ENCODE measurements around the gene AGER.
"Not testable (repeated sequence)": the region's sequence is repeated elsewhere in the genome, so short reads cannot be mapped to it uniquely, and the experiment has no call there.

Gene AGER

GRCh38 chr6:32211432-32211831 is 27.4 kb upstream of the AGER start:
- not testable (repeated sequence) for H3K27me3 Mint-ChIP-seq (ENCODE audit: low read depth); DNase-seq (ENCODE audit: low spot score); H3K4me1 Mint-ChIP-seq (ENCODE audit: low read depth); H3K4me3 Mint-ChIP-seq; H3K9me3 Mint-ChIP-seq; H3K27ac Mint-ChIP-seq; H3K36me3 Mint-ChIP-seq (ENCODE audit: low read depth)

DNA sequence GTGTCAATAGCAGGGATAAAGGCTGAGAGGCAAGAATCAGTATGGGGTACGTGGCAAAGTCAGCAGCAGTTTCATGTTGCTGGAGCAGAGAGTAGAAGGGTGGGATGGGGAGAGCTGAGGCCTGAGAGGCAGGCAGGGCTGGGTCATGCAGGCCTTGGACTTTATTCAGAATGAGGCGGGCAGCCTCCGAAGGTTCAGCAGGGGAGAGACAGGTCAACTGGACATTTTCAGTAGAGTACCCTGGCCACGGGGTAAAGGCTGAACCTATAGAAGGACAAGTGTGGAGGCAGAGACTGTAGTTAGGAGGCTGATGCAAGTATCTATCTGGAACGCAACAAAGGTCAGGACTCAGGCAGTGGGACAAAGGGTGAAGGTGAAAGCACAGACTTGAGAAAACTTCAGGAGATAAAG is 26.1 kb upstream of the AGER start:
- Mint-ChIP-seq H3K9me3 (no peaks in the 10 kb centered on the region), H3K27me3 (ENCODE audit: low read depth) (peaks cover 14% of the 10 kb centered on the region), H3K36me3 (ENCODE audit: low read depth) (no peaks in the 10 kb centered on the region), H3K4me1 (ENCODE audit: low read depth) (no peaks in the 10 kb centered on the region), H3K27ac (no peak overlapping the region), H3K4me3 (no peak overlapping the region)
- DNase-seq (ENCODE audit: low spot score): no peak

DNA sequence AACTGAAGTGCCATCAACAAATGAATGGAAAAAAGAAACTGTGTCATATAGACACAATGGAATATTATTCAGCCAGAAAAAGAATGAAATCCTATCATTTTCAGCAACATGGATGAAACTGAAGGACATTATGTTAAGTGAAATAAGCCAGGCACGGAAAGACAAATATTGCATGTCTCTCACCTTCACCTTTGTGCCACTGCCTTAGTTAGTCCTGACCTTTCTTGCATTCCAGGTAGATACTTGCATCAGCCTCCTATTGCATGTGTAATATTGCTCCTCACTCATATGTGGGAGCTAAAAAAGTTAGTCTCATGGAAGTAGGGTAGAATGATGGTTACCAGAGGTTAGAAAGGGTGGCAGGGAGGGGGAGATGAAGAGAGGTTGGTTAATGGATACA is 24.9 kb upstream of the AGER start:
- peaks cover 23% of the 10 kb centered on the region for H3K27me3 Mint-ChIP-seq (ENCODE audit: low read depth)
- no peak overlapping the region for H3K4me3 Mint-ChIP-seq
- H3K36me3 Mint-ChIP-seq (ENCODE audit: low read depth): no peaks in the 10 kb centered on the region
- DNase-seq (ENCODE audit: low spot score): no peak
- no peaks in the 10 kb centered on the region for H3K4me1 Mint-ChIP-seq (ENCODE audit: low read depth)
- H3K27ac Mint-ChIP-seq: no peak overlapping the region
- H3K9me3 Mint-ChIP-seq: no peaks in the 10 kb centered on the region

GRCh38 chr6:32204268-32204715 is 20.2 kb upstream of the AGER start:
- no peaks in the 10 kb centered on the region for H3K36me3 Mint-ChIP-seq (ENCODE audit: low read depth)
- H3K4me1 Mint-ChIP-seq (ENCODE audit: low read depth): no peaks in the 10 kb centered on the region
- H3K4me3 Mint-ChIP-seq: no peak overlapping the region
- H3K27me3 Mint-ChIP-seq (ENCODE audit: low read depth): peaks cover 27% of the 10 kb centered on the region
- no peak overlapping the region for H3K27ac Mint-ChIP-seq
- no peaks in the 10 kb centered on the region for H3K9me3 Mint-ChIP-seq
- DNase-seq (ENCODE audit: low spot score): no peak

DNA sequence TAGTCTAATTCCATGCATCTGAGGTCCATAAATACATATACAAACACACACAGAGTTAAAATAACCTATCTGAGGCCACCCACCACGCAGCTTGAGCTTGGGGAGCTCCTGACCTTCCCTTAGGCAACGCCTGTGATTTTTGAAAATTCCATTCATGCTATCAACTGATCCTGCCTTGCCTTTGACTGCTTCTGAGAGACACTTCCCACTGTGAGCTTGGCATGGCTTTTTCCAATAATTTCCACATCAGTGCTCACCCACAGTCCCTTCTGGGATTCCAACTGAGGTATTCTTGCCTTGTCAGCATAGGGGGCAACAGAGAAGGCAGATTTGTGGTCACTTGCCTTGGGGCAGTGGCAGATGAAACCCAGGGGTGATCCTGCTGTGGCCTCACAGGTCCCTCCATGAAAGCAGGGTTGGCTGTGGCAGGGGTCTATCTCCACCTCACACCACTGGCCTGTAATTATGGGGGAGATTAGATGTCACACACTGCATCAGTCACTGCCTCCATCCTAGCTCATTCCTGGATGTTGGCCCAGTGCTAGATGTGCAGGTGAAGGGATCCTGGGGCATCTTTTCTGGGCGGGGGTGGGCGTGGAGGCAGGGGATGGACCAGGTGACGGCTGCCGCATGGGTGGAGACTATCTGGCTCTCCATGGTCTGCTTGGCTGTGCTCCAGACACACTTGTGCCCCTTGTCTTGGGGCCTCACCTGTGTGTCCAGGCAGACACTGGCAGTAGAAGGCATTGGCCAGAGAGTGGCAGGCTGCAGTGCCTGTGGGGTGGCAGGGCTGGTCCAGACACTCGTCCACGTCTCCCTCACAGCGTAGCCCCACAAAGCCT is 19.6 kb upstream of the AGER start:
- no peak overlapping the region for H3K27ac Mint-ChIP-seq
- no peaks in the 10 kb centered on the region for H3K4me1 Mint-ChIP-seq (ENCODE audit: low read depth)
- H3K36me3 Mint-ChIP-seq (ENCODE audit: low read depth): no peaks in the 10 kb centered on the region
- no peak overlapping the region for H3K4me3 Mint-ChIP-seq
- H3K27me3 Mint-ChIP-seq (ENCODE audit: low read depth): peaks cover 25% of the 10 kb centered on the region
- no peak for DNase-seq (ENCODE audit: low spot score)
- no peaks in the 10 kb centered on the region for H3K9me3 Mint-ChIP-seq

GRCh38 chr6:32202186-32202585 is 18.1 kb upstream of the AGER start:
- Mint-ChIP-seq H3K9me3 (no peaks in the 10 kb centered on the region), H3K27ac (no peak overlapping the region), H3K27me3 (ENCODE audit: low read depth) (peaks cover 19% of the 10 kb centered on the region), H3K4me1 (ENCODE audit: low read depth) (no peaks in the 10 kb centered on the region), H3K36me3 (ENCODE audit: low read depth) (no peaks in the 10 kb centered on the region), H3K4me3 (no peak overlapping the region)
- no peak for DNase-seq (ENCODE audit: low spot score)

GRCh38 chr6:32200711-32201475 is 16.8 kb upstream of the AGER start:
- Mint-ChIP-seq H3K27ac (no peak overlapping the region), H3K9me3 (no peaks in the 10 kb centered on the region), H3K27me3 (ENCODE audit: low read depth) (peaks cover 13% of the 10 kb centered on the region), H3K36me3 (ENCODE audit: low read depth) (no peaks in the 10 kb centered on the region), H3K4me3 (no peak overlapping the region), H3K4me1 (ENCODE audit: low read depth) (peaks cover 5% of the 10 kb centered on the region)
- no peak for DNase-seq (ENCODE audit: low spot score)

DNA sequence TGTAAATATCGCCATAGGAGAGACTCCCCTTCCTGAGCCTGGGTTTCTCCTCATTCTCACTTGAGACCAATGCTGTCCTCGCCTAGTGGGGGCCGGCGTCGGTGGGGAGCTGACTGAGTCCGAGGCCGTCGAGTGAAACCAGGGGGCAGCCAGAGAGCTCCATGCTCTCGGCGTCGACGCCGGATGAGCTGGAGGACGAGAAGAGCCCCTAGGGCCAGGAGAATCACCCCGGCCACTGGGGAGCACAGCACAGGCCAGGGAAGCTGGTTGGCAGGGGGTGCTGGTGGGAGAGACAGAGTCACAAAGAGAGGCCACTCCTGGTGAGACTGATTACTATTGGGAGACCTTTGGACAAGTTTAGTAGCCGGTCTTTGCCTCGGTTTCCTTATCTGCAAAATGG is 14.8 kb upstream of the AGER start:
- Mint-ChIP-seq H3K4me1 (ENCODE audit: low read depth) (peaks cover 20% of the 10 kb centered on the region), H3K27me3 (ENCODE audit: low read depth) (peaks cover 4% of the 10 kb centered on the region), H3K36me3 (ENCODE audit: low read depth) (no peaks in the 10 kb centered on the region), H3K9me3 (no peaks in the 10 kb centered on the region), H3K27ac (no peak overlapping the region), H3K4me3 (no peak overlapping the region)
- no peak for DNase-seq (ENCODE audit: low spot score)

DNA sequence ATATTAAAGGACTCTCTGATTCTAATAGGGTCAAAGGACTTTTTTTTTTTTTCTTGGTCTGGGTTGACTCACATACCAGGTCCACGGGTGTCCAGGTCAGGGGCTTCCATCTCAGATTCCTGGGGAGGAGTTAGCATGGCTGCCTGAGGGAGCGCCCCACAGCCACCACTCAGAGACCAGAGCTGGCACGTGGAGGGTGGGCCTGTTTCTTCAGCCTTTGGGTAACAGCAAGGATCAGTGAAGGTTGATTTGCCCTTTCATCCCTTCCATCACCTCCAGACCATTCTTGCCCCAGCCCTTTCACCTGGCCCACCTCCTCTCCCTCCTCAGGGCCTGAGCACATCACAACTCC is 14.3 kb upstream of the AGER start:
- Mint-ChIP-seq H3K4me1 (ENCODE audit: low read depth) (peaks cover 25% of the 10 kb centered on the region), H3K4me3 (no peak overlapping the region), H3K27ac (no peak overlapping the region), H3K36me3 (ENCODE audit: low read depth) (no peaks in the 10 kb centered on the region), H3K27me3 (ENCODE audit: low read depth) (peaks cover 2% of the 10 kb centered on the region), H3K9me3 (no peaks in the 10 kb centered on the region)
- DNase-seq (ENCODE audit: low spot score): no peak

DNA sequence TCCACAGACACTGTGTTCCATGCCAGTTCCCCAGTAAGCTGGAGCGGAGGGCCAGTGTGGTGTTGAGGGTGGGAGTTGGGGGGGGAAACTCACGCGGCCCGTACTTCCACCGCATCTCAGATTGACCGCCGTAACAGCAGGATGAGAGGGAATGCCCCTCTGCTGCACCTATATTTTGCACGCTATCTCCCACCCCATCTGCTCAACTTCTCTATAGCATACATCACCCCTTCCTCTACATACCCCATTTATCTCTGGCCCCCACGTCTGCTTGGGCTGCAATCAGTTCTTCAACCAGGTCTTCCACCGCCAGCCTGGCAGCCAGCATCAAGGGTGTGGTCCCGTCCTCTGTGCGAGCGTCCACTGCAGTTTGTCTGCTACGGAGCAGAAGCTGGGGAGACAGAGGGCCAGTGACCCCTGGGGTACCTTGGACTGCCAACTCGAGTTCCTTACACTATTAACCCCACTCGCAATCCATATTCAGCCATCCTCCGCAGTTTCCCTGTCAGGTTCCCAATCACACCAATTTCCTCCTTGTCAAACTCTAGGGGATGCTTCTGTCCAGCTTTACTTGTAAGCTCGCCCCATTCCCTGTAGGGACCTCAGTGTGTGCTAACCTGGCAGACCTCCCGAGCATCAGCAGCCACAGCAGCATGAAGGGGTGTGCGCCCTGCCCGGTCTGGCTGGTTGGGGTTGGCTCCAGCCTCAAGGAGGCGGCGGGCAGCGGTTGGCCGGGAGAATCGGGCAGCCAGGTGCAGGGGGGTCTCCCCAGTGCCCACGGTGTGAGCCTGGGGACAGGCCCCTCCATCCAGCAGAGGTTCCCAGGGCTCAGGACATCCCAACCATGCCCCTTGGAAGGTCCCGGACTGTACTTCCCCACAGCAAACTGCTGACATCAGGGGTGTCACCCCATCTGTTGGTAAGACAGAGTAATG is 12.9 kb upstream of the AGER start:
- H3K27me3 Mint-ChIP-seq (ENCODE audit: low read depth): no peaks in the 10 kb centered on the region
- no peak for DNase-seq (ENCODE audit: low spot score)
- peaks cover 9% of the 10 kb centered on the region for H3K36me3 Mint-ChIP-seq (ENCODE audit: low read depth)
- peak overlapping the region; percentile 96 for H3K4me3 Mint-ChIP-seq
- H3K9me3 Mint-ChIP-seq: no peaks in the 10 kb centered on the region
- H3K27ac Mint-ChIP-seq: peak overlapping the region; percentile 99
- H3K4me1 Mint-ChIP-seq (ENCODE audit: low read depth): peaks cover 27% of the 10 kb centered on the region

- peaks cover 17% of the 10 kb centered on the region for H3K36me3 Mint-ChIP-seq (ENCODE audit: low read depth)
- H3K9me3 Mint-ChIP-seq: no peaks in the 10 kb centered on the region
- peaks cover 27% of the 10 kb centered on the region for H3K4me1 Mint-ChIP-seq (ENCODE audit: low read depth)
- peak overlapping the region; percentile 99 for H3K27ac Mint-ChIP-seq
- peak; percentile 61 for DNase-seq (ENCODE audit: low spot score)
- H3K4me3 Mint-ChIP-seq: peak overlapping the region; percentile 96
- no peaks in the 10 kb centered on the region for H3K27me3 Mint-ChIP-seq (ENCODE audit: low read depth)
These were observed 12.0 kb upstream of the AGER start for GRCh38 chr6:32195902-32196681.

- Mint-ChIP-seq H3K9me3 (no peaks in the 10 kb centered on the region), H3K27ac (peak overlapping the region; percentile 99), H3K4me1 (ENCODE audit: low read depth) (peaks cover 27% of the 10 kb centered on the region), H3K27me3 (ENCODE audit: low read depth) (no peaks in the 10 kb centered on the region), H3K36me3 (ENCODE audit: low read depth) (peaks cover 20% of the 10 kb centered on the region), H3K4me3 (peak overlapping the region; percentile 96)
- DNase-seq (ENCODE audit: low spot score): peak; percentile 100
These were observed 11.5 kb upstream of the AGER start for GRCh38 chr6:32195652-32195901.

DNA sequence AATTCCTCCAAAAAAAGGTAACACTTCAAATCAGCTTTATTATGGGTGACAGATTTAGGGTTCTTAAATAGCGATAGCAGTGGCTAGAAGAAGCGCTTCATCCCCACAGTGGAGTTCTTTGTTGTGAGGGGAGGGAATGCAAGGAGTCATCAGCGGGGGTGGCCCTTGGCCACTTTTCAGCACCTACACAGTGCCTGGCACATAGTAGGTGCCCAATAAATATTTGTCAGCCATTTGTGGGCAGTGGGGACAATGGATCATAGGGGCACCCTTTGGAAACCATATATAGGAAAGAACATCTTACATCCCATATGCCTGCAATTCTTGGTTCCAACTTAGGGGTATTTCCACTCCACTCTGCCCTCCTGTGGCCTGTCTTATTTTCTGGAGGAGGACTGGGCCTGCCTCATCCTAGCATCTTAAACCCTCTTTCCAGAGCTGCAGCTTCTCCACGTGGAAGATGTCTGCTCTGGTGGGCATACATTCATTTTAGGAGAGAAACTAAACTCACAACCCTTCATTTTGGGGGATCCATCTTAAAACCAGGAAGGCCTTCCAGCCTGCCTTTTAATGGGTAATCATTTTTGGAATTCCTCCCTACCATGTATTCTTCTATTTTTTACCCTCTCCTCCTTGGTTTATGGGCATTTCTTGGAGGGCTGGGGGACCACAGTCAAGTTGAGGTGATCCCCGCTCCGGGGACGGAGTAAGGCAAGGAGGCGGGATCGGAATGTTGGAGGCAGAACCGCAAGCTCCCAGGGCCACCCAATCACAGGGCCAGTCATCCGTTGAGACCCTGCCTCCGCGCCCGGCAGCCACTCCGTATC is 11.0 kb upstream of the AGER start:
- H3K4me1 Mint-ChIP-seq (ENCODE audit: low read depth): peaks cover 27% of the 10 kb centered on the region
- H3K36me3 Mint-ChIP-seq (ENCODE audit: low read depth): peaks cover 26% of the 10 kb centered on the region
- no peak for DNase-seq (ENCODE audit: low spot score)
- peak overlapping the region; percentile 90 for H3K27ac Mint-ChIP-seq
- H3K27me3 Mint-ChIP-seq (ENCODE audit: low read depth): no peaks in the 10 kb centered on the region
- no peaks in the 10 kb centered on the region for H3K9me3 Mint-ChIP-seq
- H3K4me3 Mint-ChIP-seq: peak overlapping the region; percentile 96

Measured in T-helper 2 cell treated with Interferon-gamma antibody and Interleukin-4, amounts not matched to agents 5 μg/mL and 100 μg/mL, for 36 hours (primary cell).